Heart left ventricle (tissue), 16 donors: ENCODE data around the gene IZUMO1R. TPM values are rescaled to one million over a fixed set of nuclear protein-coding genes. Genes with fewer than 3 reads are reported as not detected.
"Not testable (repeated sequence)": the region's sequence is repeated elsewhere in the genome, so short reads cannot be mapped to it uniquely, and the experiment has no call there.

ENCODE experiments used
- ATAC-seq, 4 donors: fragments of 200-7000 bp; cut with Tn5 transposase; one replicate each; pipeline ENCODE4 v1.9.1; 2020 to 2022; ENCODE audit warnings: moderate library complexity in 4 of 4, mild to moderate bottlenecking in 3 of 4, moderate number of reproducible peaks in 1 of 4
- DNase-seq, 5 donors: peaks; one replicate each; pipeline ENCODE4 v3.0.0-alpha.2; 2020
- H3K27ac ChIP-seq, 12 donors: fragments of 200-600 bp; sonication (generic) in 4 of 12; one replicate each; pipeline versions ENCODE4 v1.5.0 to v1.8.0; 2016 to 2022; ENCODE audit warnings: mild to moderate bottlenecking in 2 of 12
- H3K27me3 ChIP-seq, 9 donors: fragments of 200-600 bp; sonication (generic) in 2 of 9; one replicate each; pipeline versions ENCODE4 v1.5.1 to v1.8.0; 2016 to 2022; ENCODE audit warnings: mild to moderate bottlenecking in 3 of 9
- H3K36me3 ChIP-seq, 9 donors: fragments of 200-600 bp; sonication (generic) in 2 of 9; one replicate each; pipeline versions ENCODE4 v1.5.0 to v1.8.0; 2018 to 2022; ENCODE audit warnings: mild to moderate bottlenecking in 2 of 9
- H3K4me1 ChIP-seq, 12 donors: fragments of 200-600 bp; sonication (generic) in 4 of 12; one replicate each; pipeline versions ENCODE4 v1.5.0 to v1.8.0; 2016 to 2022; ENCODE audit warnings: mild to moderate bottlenecking in 3 of 12
- H3K4me3 ChIP-seq, 12 donors: fragments of 200-600 bp; sonication (generic) in 4 of 12; one replicate each; pipeline versions ENCODE4 v1.5.0 to v1.8.0; 2017 to 2022; ENCODE audit warnings: mild to moderate bottlenecking in 9 of 12, moderate library complexity in 4 of 12
- H3K9me3 ChIP-seq, 12 donors: fragments of 200-600 bp; sonication (generic) in 4 of 12; one replicate each; pipeline versions ENCODE4 v1.5.0 to v1.8.0; 2016 to 2022; ENCODE audit warnings: mild to moderate bottlenecking in 1 of 12
- CTCF ChIP-seq, 12 donors: fragments of 200-600 bp; sonication (generic) in 4 of 12; IDR thresholded peaks; one replicate each; pipeline versions ENCODE4 v1.5.0 to v1.8.0; 2018 to 2022; ENCODE audit warnings: antibody characterized with exemption in 12 of 12, mild to moderate bottlenecking in 5 of 12
- POLR2A ChIP-seq, 2 donors: fragments of 450-650 bp; IDR thresholded peaks; one replicate each; pipeline ENCODE4 v1.6.1; 2017; ENCODE audit warnings: antibody characterized with exemption in 2 of 2, mild to moderate bottlenecking in 2 of 2, moderate library complexity in 2 of 2
- WGBS, 4 donors: extraction: QIAGEN DNeasy Blood & Tissue Kit in 2 of 4; methylation state at CpG; one replicate each; pipeline versions ENCODE4 v1.1.5 to v1.1.7; 2013 to 2018; 5-methylcytosine and 5-hydroxymethylcytosine counted together
- intact Hi-C, 10 donors: fragments of 100-400 bp; cut with DNase I; formaldehyde crosslinking; loops; one replicate each; pipeline versions ENCODE4 v1.11.1 to v1.14.2; 2022
- polyA plus RNA-seq, 2 donors: library from polyadenylated mRNA; stranded (reverse); fragments of 200-250 nt; gene quantifications; one replicate each; pipeline ENCODE4 v1.2.3, GENCODE V29; 2013
- total RNA-seq, 9 donors: library from RNA; depleted of rRNA in 2 of 9; stranded (reverse); fragments of >200 nt in 2 of 9; fragmentation: NEBNext Ultra II Directional in 3 of 9; extraction: Animal tissue kit (Norgen Biotek cat#: 25700) in 3 of 9; gene quantifications; one replicate each; pipeline versions ENCODE4 v1.1.0 to v1.2.4, GENCODE V29; 2016 to 2023
- donor health status: ischemic (EF 13 %, LVEDD 7.1; RV severe dilation, severe dysfunction).
- donor health status: healthy with polysubstance abuse.
- donor health status: DM: no; HTN: yes; CAD: no.
- donor health status: DM: no; HTN: no; CAD: no.
- donor health status: ischemic (EF 25% LVEDD 6.9; RV normal size, moderate dysfunction).
- donor health status: ischemic (EF 25% LVEDD 5.7; RV mildly dilated, moderate dysfunction).
- donor health status: healthy.
- donor health status: DM: yes; HTN: yes; CAD: no.
- donor health status: ischemic (EF 35%, LVEDD 5.7; RV mildly dilated, moderate dysfunction).
- donor health status: nonischemic (EF 11% LVEDD 7.7; RV severe dilation, severe dysfunction).
- donor health status: DM: yes; HTN: yes; CAD: no.
- donor health status: PGD.
- donor health status: ischemic (EF 29% LVEDD 5.4; RV normal size, mild dysfunction).
- donor health status: nonischemic (EF 23%, LVEDD 6.1; RV moderate dilation, normal function).

Gene IZUMO1R
- total and polyA plus RNA-seq, 11 donors = not detected

DNA sequence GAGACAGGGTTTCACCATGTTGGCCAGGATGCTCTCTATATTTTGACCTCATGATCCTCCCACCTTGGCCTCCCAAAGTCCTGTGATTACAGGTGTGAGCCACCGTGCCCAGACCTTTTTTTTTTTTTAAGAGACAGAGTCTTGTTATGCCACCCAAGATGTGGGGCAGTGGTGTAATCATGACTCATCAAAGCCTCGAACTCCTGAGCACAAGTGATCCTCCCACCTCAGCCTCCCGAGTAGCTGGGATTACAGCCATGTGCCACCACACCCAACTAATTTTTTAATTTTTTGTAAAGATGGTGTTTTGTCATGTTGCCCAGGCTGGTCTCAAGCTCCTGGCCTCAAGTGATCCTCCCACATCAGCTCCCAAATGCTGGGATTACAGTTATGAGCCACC lies 37.9 kb downstream of the IZUMO1R start:
- no peak for ATAC-seq
- Histone ChIP-seq H3K36me3 (no peaks in the 10 kb centered on the region), H3K27me3 (no peaks in the 10 kb centered on the region), H3K4me1 (no peaks in the 10 kb centered on the region), H3K27ac (no peak overlapping the region), H3K4me3 (no peak overlapping the region), H3K9me3 (no peaks in the 10 kb centered on the region)
- WGBS, 4 donors = 72 to 83% (median 74%) methylated on average over 3 of the region's 3 CpGs
- no peak for TF ChIP-seq POLR2A (IDR thresholded peaks at IDR 0.05)
- TF ChIP-seq CTCF (IDR thresholded peaks at IDR 0.05) = no peak
- no peak for DNase-seq
- intact Hi-C loops = no loop called here

GRCh38 chr11:94343495-94343894 lies 39.1 kb downstream of the IZUMO1R start:
- Histone ChIP-seq H3K9me3 (no peaks in the 10 kb centered on the region), H3K4me1 (no peaks in the 10 kb centered on the region), H3K4me3 (no peak overlapping the region), H3K27ac (no peak overlapping the region), H3K36me3 (no peaks in the 10 kb centered on the region), H3K27me3 (no peaks in the 10 kb centered on the region)
- ATAC-seq (no peak), DNase-seq (no peak)
- no peak for TF ChIP-seq CTCF (IDR thresholded peaks at IDR 0.05)
- no peak for TF ChIP-seq POLR2A (IDR thresholded peaks at IDR 0.05)
- intact Hi-C loops = no loop called here
- 83 to 92% (median 89%) methylated on average over 1 of the region's 1 CpG for WGBS, 4 donors

DNA sequence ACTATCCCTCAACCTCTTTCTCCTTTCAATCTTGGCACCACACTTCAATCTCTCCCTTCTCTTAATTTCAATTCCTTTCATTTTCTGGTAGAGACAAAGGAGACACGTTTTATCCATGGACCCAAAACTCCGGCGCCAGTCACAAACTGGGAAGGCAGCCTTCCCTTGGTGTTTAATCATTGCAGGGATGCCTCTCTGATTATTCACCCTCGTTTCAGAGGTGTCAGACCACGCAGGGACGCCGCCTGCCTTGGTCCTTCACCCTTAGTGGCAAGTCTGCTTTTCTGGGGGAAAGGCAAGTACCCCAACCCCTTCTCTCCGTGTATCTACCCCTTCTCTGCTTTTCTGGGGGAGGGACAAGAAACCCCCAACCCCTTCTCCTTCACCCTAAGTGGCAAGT lies 41.9 kb downstream of the IZUMO1R start:
- WGBS, 4 donors = 77 to 84% (median 79%) methylated on average over 8 of the region's 8 CpGs

DNA sequence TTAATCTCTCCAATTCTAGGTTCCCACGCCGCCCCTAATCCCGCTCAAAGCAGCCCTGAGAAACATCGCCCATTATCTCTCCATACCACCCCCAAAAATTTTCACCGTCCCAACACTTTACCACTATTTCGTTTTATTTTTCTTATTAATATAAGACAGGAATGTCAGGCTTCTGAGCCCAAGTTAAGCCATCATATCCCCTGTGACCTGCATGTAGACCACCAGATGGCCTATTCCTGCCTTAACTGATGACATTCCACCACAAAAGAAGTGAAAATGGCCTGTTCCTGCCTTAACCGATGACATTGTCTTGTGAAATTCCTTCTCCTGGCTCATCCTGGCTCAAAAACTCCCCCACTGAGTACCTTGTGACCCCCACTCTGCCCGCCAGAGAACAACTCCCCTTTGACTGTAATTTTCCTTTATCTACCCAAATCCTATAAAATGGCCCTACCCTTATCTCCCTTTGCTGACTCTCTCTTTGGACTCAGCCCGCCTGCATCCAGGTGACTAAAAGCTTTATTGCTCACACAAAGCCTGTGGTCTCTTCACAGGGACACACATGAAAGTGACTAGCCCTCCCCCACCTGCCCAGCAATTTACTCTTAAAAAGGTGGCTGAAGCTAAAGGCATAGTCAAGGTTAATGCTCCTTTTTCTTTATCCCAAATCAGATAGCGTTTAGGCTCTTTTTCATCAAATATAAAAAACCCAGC lies 46.6 kb downstream of the IZUMO1R start:
- intact Hi-C loops = loop anchor here in 1 of 10 donors (10.0 kb wide), 1 partner anchor 56 kb away; no protein-coding TSS in a partner anchor
- H3K4me3 ChIP-seq, H3K27ac ChIP-seq, H3K36me3 ChIP-seq, H3K27me3 ChIP-seq, H3K9me3 ChIP-seq, H3K4me1 ChIP-seq, ATAC-seq, DNase-seq: not testable (repeated sequence)
- 60 to 77% (median 69%) methylated on average over 6 to 10 of the region's 10 CpGs for WGBS, 4 donors

More for the DNA sequence above, 41.9 kb downstream of the IZUMO1R start:
- H3K9me3 ChIP-seq, H3K36me3 ChIP-seq, H3K27me3 ChIP-seq, H3K4me3 ChIP-seq, H3K27ac ChIP-seq, DNase-seq, H3K4me1 ChIP-seq, ATAC-seq, intact Hi-C loops: not testable (repeated sequence)

Other genes starting within 250 kb of the IZUMO1R start
- gene PANX1, start 175.7 kb upstream of the IZUMO1R start, total RNA-seq = 10 to 100 TPM; 14.3 to 57.5 (median 24.6) TPM
- gene PANX1, start 175.7 kb upstream of the IZUMO1R start, polyA plus RNA-seq = 10 to 100 TPM in 1 of 2 donors, 1 to 10 TPM in 1; 5.8 to 17.9 TPM
- under 1 TPM in 7 of 9 donors, not detected in 2; 0.05 to 0.44 (median 0.19) TPM for gene GPR83, start 96.8 kb downstream of the IZUMO1R start, total RNA-seq
- under 1 TPM; 0.04 TPM for gene GPR83, start 96.8 kb downstream of the IZUMO1R start, polyA plus RNA-seq
- gene MRE11, start 189.3 kb downstream of the IZUMO1R start, total RNA-seq = 10 to 100 TPM in 2 of 9 donors, 1 to 10 TPM in 7; 4.2 to 12.3 (median 8.4) TPM
- 1 to 10 TPM; 1.9 to 6.3 TPM for gene MRE11, start 189.3 kb downstream of the IZUMO1R start, polyA plus RNA-seq
- 1 to 10 TPM; 3.5 to 6.9 (median 5.7) TPM for gene ANKRD49, start 189.4 kb downstream of the IZUMO1R start, total RNA-seq
- gene ANKRD49, start 189.4 kb downstream of the IZUMO1R start, polyA plus RNA-seq = 10 to 100 TPM in 1 of 2 donors, 1 to 10 TPM in 1; 5.6 to 10.5 TPM
- gene C11orf97, start 207.9 kb downstream of the IZUMO1R start, total RNA-seq = not detected
- gene C11orf97, start 207.9 kb downstream of the IZUMO1R start, polyA plus RNA-seq = not detected
- 1 to 10 TPM; 1.0 to 4.7 (median 1.3) TPM for gene FUT4, start 239.3 kb downstream of the IZUMO1R start, total RNA-seq
- 1 to 10 TPM in 1 of 2 donors, under 1 TPM in 1; 0.46 to 1.0 TPM for gene FUT4, start 239.3 kb downstream of the IZUMO1R start, polyA plus RNA-seq